ENCODE data around the gene IL36A. TPM values are rescaled to one million over a fixed set of nuclear protein-coding genes. Genes with fewer than 3 reads are reported as not detected.

The IL36A gene
- total RNA-seq, 4 donors from 2014 or later: not detected

- no peak for TF ChIP-seq CTCF (IDR thresholded peaks at IDR 0.05; ENCODE audit: low read depth)
Measured at GRCh38 chr2:112989611-112990010, 15.6 kb upstream of the IL36A start.

GRCh38 chr2:112993831-112994230 lies 11.4 kb upstream of the IL36A start:
- TF ChIP-seq CTCF (IDR thresholded peaks at IDR 0.05; ENCODE audit: low read depth): no peak

GRCh38 chr2:112994648-112995047 lies 10.6 kb upstream of the IL36A start:
- TF ChIP-seq CTCF (IDR thresholded peaks at IDR 0.05; ENCODE audit: low read depth): no peak

- no peak for TF ChIP-seq CTCF (IDR thresholded peaks at IDR 0.05; ENCODE audit: low read depth)
Measured at GRCh38 chr2:112995346-112995920, 9.8 kb upstream of the IL36A start.

- no peak for TF ChIP-seq CTCF (IDR thresholded peaks at IDR 0.05; ENCODE audit: low read depth)
Measured at GRCh38 chr2:112996635-112997034, 8.6 kb upstream of the IL36A start.

GRCh38 chr2:112997151-112997550 lies 8.1 kb upstream of the IL36A start:
- TF ChIP-seq CTCF (IDR thresholded peaks at IDR 0.05; ENCODE audit: low read depth): no peak

GRCh38 chr2:113000436-113000835 lies 4.8 kb upstream of the IL36A start:
- no peak for TF ChIP-seq CTCF (IDR thresholded peaks at IDR 0.05; ENCODE audit: low read depth)
